ENCODE measurements around the gene ARMS2. TPM values are rescaled to one million over a fixed set of nuclear protein-coding genes. Genes with fewer than 3 reads are reported as not detected.
A peak's percentile ranks its signal among the peaks of the same experiment; 100 is the strongest.

ARMS2 gene
- total RNA-seq, 2 experiments from 2014 or later = not detected

DNA sequence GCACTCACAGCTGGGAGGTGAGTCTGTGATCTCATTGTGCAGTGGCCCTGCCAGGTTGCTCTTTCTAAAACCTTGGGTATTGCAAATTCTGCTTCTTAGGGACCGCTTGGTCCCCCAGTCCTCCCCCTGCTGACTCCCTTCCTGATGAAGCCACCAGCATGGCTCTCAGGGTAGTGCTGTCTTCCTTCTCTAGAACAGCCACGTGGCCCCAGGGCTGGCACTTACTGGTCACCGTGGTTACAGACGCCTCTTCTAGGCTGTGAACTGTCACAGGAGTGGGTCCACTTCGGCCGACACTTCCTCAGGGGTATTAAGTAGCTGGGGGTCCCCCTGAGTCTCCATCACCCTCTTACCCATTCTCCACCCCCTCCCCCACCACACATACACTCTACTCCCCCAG is 4.2 kb downstream of the ARMS2 start:
- Histone ChIP-seq H3K36me3 (ENCODE audit: insufficient read depth, low read length) (no peaks in the 10 kb centered on the region), H3K4me3 (ENCODE audit: low read length) (no peak overlapping the region), H3K4me1 (ENCODE audit: insufficient read depth, low read length) (peaks cover 25% of the 10 kb centered on the region), H3K27ac (ENCODE audit: low read depth in 1 of 2, low read length in 2 of 2) (no peak overlapping the region), H3K27me3 (ENCODE audit: control insufficient read depth in 1 of 2, insufficient read depth in 2 of 2, low read length in 2 of 2) (peaks cover 52 to 66% of the 10 kb centered on the region in 2 experiments), H3K9me3 (ENCODE audit: control insufficient read depth in 1 of 2, insufficient read depth in 1 of 2, low read length in 2 of 2) (no peaks in the 10 kb centered on the region)
- ChIA-PET POLR2A (no interaction called here), CTCF (no interaction called here)
- TF ChIP-seq, protein P1, sequence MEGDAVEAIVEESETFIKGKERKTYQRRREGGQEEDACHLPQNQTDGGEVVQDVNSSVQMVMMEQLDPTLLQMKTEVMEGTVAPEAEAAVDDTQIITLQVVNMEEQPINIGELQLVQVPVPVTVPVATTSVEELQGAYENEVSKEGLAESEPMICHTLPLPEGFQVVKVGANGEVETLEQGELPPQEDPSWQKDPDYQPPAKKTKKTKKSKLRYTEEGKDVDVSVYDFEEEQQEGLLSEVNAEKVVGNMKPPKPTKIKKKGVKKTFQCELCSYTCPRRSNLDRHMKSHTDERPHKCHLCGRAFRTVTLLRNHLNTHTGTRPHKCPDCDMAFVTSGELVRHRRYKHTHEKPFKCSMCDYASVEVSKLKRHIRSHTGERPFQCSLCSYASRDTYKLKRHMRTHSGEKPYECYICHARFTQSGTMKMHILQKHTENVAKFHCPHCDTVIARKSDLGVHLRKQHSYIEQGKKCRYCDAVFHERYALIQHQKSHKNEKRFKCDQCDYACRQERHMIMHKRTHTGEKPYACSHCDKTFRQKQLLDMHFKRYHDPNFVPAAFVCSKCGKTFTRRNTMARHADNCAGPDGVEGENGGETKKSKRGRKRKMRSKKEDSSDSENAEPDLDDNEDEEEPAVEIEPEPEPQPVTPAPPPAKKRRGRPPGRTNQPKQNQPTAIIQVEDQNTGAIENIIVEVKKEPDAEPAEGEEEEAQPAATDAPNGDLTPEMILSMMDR (IDR thresholded peaks at IDR 0.05) = no peak
- intact Hi-C loops (cut with DNase I, micrococcal nuclease) = no loop called here
- Mint-ChIP-seq H3K27me3 (peaks cover 63% of the 10 kb centered on the region), H3K36me3 (ENCODE audit: low read depth) (no peaks in the 10 kb centered on the region), H3K4me3 (no peak overlapping the region), H3K27ac (no peak overlapping the region), H3K9me3 (no peaks in the 10 kb centered on the region), H3K4me1 (ENCODE audit: low read depth) (peaks cover 12% of the 10 kb centered on the region)
- DNase-seq = no peak
- no peak for ATAC-seq (ENCODE audit: poor library complexity)

GRCh38 chr10:122459561-122460273 is 5.3 kb downstream of the ARMS2 start:
- Histone ChIP-seq H3K27ac (ENCODE audit: low read depth in 1 of 2, low read length in 2 of 2) (no peak overlapping the region), H3K9me3 (ENCODE audit: control insufficient read depth in 1 of 2, insufficient read depth in 1 of 2, low read length in 2 of 2) (no peaks in the 10 kb centered on the region), H3K4me1 (ENCODE audit: insufficient read depth, low read length) (peaks cover 25% of the 10 kb centered on the region), H3K27me3 (ENCODE audit: control insufficient read depth in 1 of 2, insufficient read depth in 2 of 2, low read length in 2 of 2) (peaks cover 56 to 76% of the 10 kb centered on the region in 2 experiments), H3K36me3 (ENCODE audit: insufficient read depth, low read length) (no peaks in the 10 kb centered on the region), H3K4me3 (ENCODE audit: low read length) (no peak overlapping the region)
- ChIA-PET POLR2A (no interaction called here), CTCF (no interaction called here)
- intact Hi-C loops (cut with DNase I, micrococcal nuclease) = no loop called here
- no peak for ATAC-seq (ENCODE audit: poor library complexity)
- Mint-ChIP-seq H3K36me3 (ENCODE audit: low read depth) (no peaks in the 10 kb centered on the region), H3K27ac (no peak overlapping the region), H3K4me3 (peak overlapping the region; percentile 20), H3K9me3 (no peaks in the 10 kb centered on the region), H3K27me3 (peaks cover 70% of the 10 kb centered on the region), H3K4me1 (ENCODE audit: low read depth) (peaks cover 12% of the 10 kb centered on the region)
- TF ChIP-seq, protein P1 (IDR thresholded peaks at IDR 0.05) = no peak
- no peak for DNase-seq

GRCh38 chr10:122460891-122461293 is 6.4 kb downstream of the ARMS2 start:
- Mint-ChIP-seq H3K36me3 (ENCODE audit: low read depth) (no peaks in the 10 kb centered on the region), H3K27ac (no peak overlapping the region), H3K4me1 (ENCODE audit: low read depth) (peaks cover 12% of the 10 kb centered on the region), H3K27me3 (peaks cover 76% of the 10 kb centered on the region), H3K4me3 (peak overlapping the region; percentile 23), H3K9me3 (no peaks in the 10 kb centered on the region)
- ATAC-seq (ENCODE audit: poor library complexity) (no peak), DNase-seq (no peak)
- TF ChIP-seq, protein P1 (IDR thresholded peaks at IDR 0.05) = no peak
- Histone ChIP-seq H3K4me3 (ENCODE audit: low read length) (peak overlapping the region; percentile 26), H3K4me1 (ENCODE audit: insufficient read depth, low read length) (peaks cover 25% of the 10 kb centered on the region), H3K9me3 (ENCODE audit: control insufficient read depth in 1 of 2, insufficient read depth in 1 of 2, low read length in 2 of 2) (no peaks in the 10 kb centered on the region), H3K27ac (ENCODE audit: low read depth in 1 of 2, low read length in 2 of 2) (no peak overlapping the region), H3K27me3 (ENCODE audit: control insufficient read depth in 1 of 2, insufficient read depth in 2 of 2, low read length in 2 of 2) (peaks cover 56 to 72% of the 10 kb centered on the region in 2 experiments), H3K36me3 (ENCODE audit: insufficient read depth, low read length) (no peaks in the 10 kb centered on the region)
- ChIA-PET POLR2A (no interaction called here), CTCF (no interaction called here)
- intact Hi-C loops (cut with DNase I, micrococcal nuclease) = no loop called here

Data from CD4-positive, alpha-beta T cell (primary cell).